GM21723 (cell line): ENCODE measurements around the gene C2CD3.

Experiments
- ATAC-seq: cut with Tn5 transposase; IDR thresholded peaks from one replicate; pipeline ENCODE4 v1.9.1; 2021; ENCODE audit warnings: mild to moderate bottlenecking, moderate library complexity; ENCODE audit not compliant: unreplicated experiment

The C2CD3 gene

GRCh38 chr11:73965764-73966121 is 205.1 kb downstream of the C2CD3 start:
- ATAC-seq: no peak

- no peak for ATAC-seq
These were observed 205.6 kb downstream of the C2CD3 start for GRCh38 chr11:73965076-73965763.

GRCh38 chr11:73963861-73964260 is 206.9 kb downstream of the C2CD3 start:
- ATAC-seq: no peak
